GM18520 (cell line): Measurements from ENCODE around the gene NELFB.
A peak's percentile ranks its signal among the peaks of the same experiment; 100 is the strongest.

ENCODE experiments used
- ATAC-seq: cut with Tn5 transposase; IDR thresholded peaks from one replicate; pipeline ENCODE4 v1.9.1; 2021; ENCODE audit not compliant: unreplicated experiment

The NELFB gene

DNA sequence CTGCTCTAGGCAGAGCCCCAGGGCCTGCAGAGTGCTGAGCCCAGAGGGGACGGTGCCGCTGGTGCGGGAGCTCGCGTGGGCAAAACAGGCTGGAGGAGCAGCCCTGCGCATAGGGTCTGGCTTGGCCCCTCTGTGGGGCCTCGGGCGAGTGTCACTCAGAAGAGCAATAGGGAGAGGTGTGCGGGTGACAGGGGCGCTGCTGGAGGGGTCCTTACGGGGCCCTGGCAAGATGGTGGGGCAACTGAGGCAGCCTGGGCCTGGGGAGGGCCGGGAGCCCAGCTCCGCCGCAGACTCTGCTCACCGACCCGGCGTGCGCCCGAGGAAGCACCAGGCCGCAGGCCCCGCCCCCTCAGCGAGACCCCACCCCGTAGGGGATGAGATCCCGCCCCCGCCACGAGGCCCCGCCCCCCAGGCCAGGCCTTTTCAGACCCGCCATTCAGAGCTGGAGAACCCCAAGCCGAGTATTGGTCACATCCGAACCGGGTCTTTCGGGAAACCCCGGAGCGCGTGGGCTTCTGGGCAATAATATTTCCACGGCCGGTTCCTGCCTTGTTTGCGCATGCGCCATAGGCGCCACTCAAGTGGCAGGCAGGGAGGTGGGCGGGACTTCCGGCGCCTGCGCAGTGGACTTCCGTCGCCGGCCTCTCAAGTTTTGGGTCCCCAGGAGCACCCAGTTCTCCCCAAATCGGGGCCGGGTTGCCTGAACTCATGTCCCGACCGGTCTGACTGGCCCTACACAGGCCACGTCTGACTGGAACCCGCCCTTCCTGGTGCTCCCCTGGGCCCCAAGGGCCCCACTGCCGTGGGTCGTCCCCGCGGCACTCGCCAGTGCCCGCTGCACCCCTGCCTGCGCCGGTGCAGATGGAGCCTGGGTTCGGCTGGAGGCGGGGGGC lies 31.8 kb upstream of the NELFB start:
- ATAC-seq, result peak; percentile 75

DNA sequence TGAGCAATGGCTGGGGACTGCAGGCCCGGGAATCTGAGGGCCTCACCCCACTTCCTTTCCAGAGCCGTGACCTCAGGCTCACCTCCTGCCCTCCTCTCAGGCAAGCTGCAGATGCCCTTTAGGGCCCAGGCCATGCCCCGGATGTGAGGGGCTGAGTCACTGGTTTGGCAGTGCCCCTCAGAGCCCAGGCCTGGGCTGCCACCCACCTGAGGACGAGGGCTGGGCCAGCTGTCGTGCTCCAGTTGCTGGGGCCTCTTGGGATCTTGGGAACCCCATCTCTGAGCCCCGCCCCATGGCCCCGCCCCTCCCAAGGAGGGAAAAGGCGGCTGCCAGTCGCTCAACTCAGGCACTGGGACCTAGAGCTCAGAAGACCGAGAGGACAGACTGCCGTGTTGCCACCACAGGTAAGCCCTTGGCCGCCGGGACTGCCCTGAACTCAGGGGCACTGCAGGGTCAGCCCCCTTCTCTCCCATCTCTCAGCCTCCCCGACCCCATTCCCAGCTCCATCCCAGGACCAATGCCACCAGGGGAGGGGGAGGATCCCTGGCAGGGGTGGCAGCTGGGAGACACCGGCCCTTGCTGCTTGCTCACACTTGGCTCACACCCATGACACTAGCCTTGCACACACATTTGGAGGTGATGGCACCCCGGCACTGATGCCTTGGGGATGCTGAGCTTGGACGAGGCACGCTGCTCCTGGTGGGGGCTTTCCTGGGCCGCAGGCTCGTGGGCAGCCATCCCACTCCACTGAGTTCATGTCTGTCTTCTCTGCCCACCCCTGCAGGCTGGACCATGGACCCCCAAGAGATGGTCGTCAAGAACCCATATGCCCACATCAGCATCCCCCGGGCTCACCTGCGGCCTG lies 30.1 kb upstream of the NELFB start, which contains the start of gene CYSRT1:
Gene CYSRT1 (plus strand): TSS at position 345 of the 865 bp plus-strand sequence. CDS start 448 bp downstream, at position 793.
- no peak for ATAC-seq

DNA sequence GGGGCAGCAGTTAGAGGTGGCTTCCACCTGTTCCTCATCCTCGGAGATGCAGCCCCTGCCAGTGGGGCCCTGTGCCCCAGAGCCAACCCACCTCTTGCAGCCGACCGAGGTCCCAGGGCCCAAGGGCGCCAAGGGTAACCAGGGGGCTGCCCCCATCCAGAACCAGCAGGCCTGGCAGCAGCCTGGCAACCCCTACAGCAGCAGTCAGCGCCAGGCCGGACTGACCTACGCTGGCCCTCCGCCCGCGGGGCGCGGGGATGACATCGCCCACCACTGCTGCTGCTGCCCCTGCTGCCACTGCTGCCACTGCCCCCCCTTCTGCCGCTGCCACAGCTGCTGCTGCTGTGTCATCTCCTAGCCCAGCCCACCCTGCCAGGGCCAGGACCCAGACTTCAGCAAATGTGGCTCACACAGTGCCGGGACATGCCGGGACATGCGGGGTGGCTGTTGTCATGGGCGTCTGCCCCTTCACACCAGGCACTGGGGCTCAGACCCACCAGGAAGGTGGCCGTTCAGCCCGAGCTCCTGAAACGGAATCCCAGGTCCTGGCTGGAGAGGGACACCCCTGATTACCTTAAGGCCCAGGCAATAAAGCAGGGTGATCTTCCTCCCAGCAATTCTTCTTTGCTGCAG lies 29.3 kb upstream of the NELFB start:
- no peak for ATAC-seq

DNA sequence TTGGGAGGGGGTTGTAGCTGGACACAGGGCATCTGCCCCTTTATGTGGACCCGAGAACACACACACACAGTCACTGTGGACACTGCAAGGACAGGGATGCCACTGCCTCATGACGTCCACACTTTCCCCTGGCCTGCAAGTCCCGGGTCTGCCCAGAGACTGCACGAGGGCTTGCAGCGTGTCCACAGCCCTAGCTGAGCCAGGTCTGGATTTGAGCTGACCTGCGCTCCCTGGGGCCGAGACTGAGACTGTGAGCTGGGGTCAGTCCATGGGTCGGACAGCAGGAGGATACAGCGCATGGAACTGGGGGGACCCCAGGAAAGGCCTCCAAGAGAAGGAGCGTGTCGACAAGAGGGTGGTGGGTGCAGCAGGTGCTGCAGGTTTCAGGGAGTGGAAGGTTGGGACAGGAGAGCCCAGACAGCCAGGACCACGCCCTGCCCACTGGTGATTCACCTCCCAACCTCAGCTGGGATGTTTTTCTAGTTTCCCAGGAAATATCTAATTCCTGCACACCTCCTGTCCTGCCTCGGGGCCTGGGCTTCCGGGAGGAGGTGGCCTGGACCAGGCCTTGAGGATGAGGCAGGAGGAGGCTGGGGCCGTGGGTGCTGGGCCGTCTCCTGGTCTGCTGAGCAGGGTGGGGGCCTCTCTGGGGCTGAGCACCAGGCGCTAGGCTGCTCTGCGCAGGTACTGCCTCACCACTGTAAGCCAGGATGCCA lies 28.6 kb upstream of the NELFB start:
- no peak for ATAC-seq

DNA sequence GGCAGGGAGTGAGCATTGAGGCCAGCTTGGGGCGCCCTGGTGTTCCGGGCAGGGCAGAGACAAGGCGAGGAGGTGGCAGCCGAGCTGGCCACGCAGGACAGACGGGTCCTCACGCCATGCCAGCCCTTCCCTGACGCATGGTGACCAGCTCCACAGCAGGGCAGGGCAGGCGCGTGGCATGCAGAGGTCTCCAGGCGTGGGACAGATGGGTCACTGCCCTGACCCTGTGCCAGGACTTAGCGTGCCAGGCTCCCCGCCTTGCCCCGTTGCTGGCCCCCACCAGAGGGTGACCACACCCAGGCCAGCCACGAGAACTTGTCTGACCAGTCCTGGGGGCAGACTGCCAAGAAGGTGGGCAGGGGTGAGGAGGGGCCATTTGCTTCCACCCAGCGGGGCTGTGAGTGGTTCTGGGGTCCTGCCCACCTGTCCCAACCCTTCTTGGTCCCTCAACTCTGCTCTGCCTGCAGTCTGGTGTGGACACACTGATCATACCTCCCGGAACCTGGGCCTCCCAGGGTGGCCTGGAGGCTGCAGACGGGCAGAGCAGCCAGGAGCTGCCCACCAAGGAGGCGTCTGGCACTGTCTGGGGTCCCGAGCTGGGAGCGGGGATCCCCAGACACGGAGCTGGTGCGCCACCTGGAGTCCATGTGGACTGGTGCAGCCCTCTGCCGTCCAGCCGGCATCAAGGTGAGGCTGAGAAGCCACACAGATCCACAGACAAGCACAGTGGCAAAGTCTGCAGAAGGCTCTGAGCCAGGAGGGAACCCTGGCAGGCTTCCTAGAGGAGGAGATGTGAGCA lies 27.9 kb upstream of the NELFB start, which contains the start of gene RNF224:
Gene RNF224 (plus strand): TSS at position 449 of the 799 bp plus-strand sequence. CDS start 834 bp downstream, outside the sequence.
- no peak for ATAC-seq

DNA sequence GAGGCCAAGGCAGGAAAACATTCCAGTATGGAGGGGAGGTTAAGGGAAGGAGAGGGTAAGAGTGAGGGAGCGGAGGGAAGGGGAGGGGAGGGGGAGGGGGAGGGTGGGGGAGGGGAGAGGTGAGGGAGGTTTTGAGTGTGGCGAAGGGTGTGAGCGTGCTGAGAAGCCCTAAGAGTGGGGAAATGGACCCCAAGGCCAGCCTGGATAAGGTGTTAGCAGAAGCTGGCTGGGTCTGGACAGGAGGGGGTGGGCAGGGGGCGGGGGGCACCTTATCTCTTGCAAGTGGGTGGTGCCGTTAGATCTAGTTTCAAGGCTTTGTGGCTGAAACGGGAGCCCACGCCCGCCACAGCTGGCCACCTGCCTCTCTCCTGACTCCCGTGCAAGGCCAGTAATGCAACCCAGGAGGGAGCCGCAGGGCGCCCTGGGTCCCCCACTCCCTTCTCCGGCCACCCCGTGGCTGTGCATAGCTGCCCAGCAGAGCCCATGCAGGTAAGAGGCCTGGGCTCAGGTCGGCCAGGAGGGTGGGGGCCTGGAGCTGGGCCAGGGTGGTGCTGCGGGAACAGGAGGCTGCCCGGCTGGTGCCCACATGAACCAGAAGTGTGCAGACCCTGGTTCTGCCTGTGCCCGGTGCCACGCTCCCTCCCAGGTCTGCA lies 27.1 kb upstream of the NELFB start:
- no peak for ATAC-seq

DNA sequence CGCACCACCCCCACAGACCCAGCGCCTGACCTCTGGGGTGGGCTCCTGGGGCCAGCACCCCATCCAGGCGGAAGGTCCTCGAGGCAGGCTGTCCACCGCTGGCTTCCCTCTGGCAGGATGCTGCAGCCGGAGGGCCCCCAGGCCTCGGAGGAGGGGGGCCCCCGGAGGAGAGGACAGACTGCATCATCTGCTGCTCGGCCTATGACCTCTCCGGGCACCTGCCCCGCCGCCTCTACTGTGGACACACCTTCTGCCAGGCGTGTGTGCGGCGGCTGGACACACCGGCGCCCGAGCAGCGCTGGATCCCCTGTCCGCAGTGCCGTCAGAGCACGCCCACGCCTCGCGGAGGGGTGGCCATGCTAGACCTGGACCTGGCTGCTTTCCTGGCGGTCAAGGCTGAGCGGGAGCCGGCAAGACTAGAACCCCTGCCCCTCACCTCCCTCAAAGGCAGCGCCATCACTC lies 26.6 kb upstream of the NELFB start:
- ATAC-seq, result no peak

DNA sequence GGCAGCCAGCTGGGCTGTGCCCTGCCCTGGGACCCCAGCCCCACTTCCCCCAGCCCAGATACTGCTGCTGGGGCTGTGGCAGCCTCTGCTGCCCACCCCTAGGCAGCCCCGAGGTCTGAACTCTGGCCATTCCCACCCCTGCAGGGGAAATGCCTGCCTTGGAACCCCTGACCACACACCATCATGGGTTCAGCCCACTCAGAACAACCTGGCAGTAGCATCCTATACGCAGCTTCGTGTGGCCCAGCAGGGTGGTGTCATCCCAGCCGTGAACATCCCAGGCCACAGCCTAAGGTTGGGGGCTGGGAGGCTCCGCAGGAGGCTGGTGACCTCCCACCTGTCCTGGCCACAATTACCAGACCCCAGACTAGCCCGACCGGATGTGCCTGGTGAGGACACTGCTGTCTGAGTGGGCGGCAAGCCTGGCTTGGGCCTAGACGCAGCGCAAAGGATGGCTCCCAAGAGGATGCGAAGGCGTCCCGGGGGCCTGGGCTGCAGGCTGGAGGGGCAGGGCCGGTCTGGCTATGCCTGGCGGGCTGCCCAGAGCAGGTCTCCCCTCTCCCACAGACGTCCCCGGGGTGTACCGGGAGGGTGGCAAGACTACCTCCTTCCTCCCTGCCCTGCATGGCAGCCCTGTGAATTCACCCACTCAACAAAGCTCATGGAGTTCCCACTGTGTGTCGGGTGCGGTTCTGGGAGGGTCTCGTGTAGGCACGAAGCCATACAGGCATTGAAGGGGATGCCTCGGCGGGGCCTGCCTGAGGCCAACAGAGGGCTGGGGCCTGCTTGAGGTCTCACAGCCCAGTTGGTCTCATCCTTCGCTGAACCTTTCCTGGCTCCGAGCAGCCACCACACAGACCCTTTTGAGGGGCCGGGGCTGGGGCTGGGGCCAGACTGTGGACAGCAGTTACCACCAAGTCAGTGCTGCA lies 25.9 kb upstream of the NELFB start:
- no peak for ATAC-seq

DNA sequence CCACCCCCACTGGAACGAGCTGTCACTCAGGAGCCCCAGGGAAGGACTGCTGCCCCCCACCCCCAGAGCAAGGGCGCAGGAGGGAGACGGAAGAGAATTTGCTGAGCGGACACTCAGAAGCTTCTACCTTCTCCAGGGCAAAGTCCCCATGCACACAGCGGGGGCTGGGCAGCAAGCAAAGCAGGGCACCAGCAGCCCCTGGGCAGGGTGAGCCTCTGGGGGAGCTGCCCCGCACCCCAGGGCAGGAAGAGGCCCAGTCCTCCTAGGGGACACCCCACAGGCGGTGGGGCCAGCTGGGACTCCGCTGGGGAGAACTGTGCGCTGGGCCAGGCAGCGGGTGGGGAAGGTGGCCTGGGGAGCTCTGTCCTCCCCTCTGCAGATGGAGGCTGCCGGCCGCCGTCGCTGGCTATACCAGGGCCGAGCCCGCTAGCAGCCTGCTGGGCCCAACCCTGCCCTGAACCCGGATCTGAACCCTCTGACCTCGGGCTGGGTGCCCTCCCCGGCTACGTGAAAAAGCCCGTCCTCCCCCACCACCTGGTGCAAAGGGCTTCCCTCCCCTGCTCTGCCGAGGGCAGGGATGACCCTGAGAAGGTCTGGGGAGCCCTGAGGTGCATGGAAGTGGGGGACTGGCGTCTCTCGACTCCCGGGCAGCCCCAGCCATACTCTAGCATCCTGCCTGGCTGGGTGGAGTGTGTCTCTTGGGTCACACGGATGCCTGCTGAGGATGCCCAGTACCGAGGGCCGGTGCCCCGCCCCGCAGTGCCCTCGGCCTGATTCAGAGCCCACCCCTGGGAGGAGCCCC lies 25.0 kb upstream of the NELFB start:
- ATAC-seq, result no peak

DNA sequence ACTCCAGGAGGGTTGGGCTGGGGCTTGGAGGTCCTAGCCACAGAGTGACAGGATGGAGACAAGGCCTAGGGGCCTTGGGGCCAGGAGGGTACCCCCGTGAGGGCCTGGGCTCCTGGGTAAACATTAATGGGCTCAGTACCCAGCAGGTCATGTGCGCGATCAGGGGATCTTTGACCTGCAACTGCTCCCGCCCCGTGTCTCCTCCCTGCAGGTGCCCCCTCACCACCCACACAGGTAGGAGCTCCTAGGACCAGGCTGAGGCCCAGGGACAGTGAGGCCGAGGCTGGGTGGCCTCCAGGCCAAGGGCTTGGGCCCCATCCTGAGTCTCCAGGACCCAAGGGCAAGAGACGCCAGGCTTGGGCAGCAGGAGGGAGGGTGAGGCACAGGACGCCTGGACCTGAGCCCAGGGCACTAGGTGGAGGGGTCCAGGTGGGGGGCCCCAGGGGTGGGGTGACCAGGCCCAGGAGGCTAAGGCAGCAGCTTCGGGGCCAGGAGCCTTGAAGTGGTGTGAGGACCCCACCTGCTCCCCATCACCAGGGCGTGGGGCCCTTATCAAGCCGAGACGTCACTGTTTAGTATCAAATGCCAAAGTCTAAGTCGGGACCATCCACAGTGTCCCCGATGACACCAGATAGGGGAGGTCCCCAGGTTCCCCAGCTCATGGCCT lies 24.3 kb upstream of the NELFB start, which contains the start of gene SLC34A3:
Gene SLC34A3 (plus strand): TSS at position 197 of the 667 bp plus-strand sequence. CDS start 802 bp downstream, outside the sequence.
- no peak for ATAC-seq

DNA sequence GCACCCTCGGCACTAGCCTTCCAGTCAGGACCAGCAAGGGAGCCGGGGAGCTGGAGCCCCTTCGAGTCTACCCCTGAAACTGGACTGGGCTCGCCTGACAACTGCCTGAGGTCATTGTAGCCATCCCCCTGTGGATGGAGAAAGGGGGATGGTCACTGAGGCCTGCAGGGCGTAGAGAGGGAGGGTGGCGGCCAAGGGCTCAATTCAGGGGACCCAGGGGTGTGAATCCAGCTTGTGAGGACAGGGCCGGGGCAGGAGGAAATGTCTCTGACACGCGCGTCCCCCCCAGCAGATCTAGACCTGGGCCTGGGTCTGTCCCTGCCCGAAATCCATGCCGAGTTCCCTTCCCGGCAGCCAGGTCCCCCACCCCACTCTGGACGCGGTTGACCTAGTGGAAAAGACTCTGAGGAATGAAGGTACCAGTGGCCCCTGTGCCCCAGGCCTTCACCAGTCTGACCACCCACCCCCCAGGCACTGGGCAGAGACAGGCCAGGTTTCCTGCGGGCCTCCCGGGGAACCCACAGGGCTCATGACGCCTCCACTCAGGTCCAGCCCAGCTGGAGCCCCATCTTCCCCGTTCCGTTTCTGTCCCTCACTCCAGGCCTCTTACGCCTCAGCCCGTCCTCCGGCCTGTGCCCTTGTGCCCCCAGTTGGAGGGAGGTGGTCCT lies 23.6 kb upstream of the NELFB start:
- no peak for ATAC-seq

DNA sequence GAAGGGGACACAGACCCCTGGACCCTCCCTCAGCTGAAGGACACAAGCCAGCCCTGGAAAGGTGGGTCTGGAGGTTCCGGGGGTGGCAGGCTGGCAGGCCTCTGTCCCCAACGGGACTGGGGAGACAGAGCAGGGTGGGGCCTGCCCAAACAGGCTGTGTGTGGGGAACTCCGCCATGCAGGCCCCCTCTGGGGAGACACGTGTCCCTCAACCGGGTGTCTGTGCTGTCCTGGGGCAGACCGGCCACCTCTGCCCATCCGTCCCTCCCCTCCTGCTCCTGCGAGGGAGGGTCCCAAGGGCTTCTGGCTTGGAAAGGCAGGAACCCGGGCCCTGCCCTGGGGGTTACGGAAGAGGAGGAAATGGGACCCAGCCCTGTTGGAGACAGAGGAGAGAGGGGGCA lies 23.0 kb upstream of the NELFB start:
- no peak for ATAC-seq

DNA sequence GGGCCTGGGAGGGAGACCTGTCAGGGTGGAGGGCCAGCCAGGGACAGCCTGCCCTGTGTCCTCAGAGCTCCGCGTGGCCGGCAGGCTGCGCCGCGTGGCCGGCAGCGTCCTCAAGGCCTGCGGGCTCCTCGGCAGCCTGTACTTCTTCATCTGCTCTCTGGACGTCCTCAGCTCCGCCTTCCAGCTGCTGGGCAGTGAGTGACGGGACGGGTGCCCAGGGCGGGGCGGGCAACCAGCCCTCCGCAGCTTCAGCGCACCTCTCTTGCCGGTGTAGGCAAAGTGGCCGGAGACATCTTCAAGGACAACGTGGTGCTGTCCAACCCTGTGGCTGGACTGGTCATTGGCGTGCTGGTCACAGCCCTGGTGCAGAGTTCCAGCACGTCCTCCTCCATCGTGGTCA lies 22.6 kb upstream of the NELFB start:
- ATAC-seq, result no peak

DNA sequence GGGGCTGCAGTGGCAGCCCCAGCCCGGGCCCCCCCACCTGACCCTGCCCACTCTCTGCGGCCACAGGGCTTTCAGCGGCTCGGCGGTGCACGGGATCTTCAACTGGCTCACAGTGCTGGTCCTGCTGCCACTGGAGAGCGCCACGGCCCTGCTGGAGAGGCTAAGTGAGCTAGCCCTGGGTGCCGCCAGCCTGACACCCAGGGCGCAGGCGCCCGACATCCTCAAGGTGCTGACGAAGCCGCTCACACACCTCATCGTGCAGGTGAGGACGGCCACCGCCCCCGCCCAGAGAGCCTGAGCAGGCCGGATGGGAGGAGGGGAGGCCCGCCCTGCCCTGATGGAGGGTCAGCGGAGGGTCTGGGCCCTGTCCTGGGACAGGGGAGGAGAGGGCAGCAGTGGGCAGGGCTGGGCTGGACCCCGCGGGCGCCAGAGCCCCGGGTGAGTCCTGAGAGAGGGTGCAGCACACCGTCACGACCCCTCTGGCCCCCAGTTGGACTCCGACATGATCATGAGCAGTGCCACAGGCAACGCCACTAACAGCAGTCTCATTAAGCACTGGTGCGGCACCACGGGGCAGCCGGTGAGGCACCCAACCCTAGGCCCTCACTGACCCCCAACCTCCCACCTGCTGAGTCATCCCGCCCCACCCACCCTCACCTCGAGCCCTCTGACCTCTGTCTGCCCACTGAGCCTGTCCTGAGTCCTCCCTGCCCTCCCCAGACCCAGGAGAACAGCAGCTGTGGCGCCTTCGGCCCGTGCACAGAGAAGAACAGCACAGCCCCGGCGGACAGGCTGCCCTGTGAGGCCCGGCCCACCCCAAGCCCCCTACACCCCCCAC lies 21.8 kb upstream of the NELFB start:
- no peak for ATAC-seq

DNA sequence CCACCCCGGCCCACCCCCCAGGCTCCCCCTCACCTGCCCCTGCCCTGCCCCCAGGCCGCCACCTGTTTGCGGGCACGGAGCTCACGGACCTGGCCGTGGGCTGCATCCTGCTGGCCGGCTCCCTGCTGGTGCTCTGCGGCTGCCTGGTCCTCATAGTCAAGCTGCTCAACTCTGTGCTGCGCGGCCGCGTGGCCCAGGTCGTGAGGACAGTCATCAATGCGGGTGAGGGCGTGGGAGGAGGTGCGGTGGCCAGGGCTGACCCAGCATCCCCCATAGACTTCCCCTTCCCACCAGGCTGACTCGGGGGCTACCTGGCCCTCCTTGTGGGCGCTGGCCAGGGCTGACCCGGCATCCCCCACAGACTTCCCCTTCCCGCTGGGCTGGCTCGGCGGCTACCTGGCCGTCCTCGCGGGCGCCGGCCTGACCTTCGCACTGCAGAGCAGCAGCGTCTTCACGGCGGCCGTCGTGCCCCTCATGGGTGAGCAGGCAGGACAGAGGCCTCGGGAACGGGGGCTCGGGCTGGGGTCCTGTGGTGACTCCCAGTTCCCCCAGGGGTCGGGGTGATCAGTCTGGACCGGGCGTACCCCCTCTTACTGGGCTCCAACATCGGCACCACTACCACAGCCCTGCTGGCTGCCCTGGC lies 21.0 kb upstream of the NELFB start:
- ATAC-seq, result no peak
